H9 (cell line): Measurements from ENCODE around the gene SFMBT2. TPM values are rescaled to one million over a fixed set of nuclear protein-coding genes. Genes with fewer than 3 reads are reported as not detected.

Experiments
- DNase-seq: peaks from one replicate; pipeline ENCODE4 v3.0.0-alpha.2; 2017
- H2AFZ ChIP-seq: one replicate; pipeline ENCODE4 v1.6.1; 2013; ENCODE audit warnings: mild to moderate bottlenecking, low read length, control low read depth, moderate library complexity
- H2AK5ac ChIP-seq: 2 replicates; pipeline ENCODE4 v1.6.1; 2013; ENCODE audit warnings: low read length, control low read depth, mixed read lengths; ENCODE audit not compliant: insufficient read length
- H2BK120ac ChIP-seq: one replicate; pipeline ENCODE4 v1.6.1; 2013; ENCODE audit warnings: low read depth, mild to moderate bottlenecking, low read length, control low read depth, inconsistent platforms; ENCODE audit not compliant: poor library complexity, severe bottlenecking
- H2BK12ac ChIP-seq: 2 replicates; pipeline ENCODE4 v1.6.1; 2013; ENCODE audit warnings: low read length, control low read depth, mixed read lengths, low read depth; ENCODE audit not compliant: insufficient read length
- H2BK15ac ChIP-seq: 2 replicates; pipeline ENCODE4 v1.6.1; 2013; ENCODE audit warnings: low read depth, low read length, control low read depth
- H2BK20ac ChIP-seq: one replicate; pipeline ENCODE4 v1.6.1; 2013; ENCODE audit warnings: low read depth, mild to moderate bottlenecking, low read length, control low read depth, inconsistent platforms; ENCODE audit not compliant: poor library complexity, severe bottlenecking
- H2BK5ac ChIP-seq: 2 replicates; pipeline ENCODE4 v1.6.1; 2013; ENCODE audit warnings: low read length, control low read depth, mixed read lengths; ENCODE audit not compliant: insufficient read length
- H3K14ac ChIP-seq: 2 replicates; pipeline ENCODE4 v1.6.1; 2013; ENCODE audit warnings: low read length, control low read depth; ENCODE audit not compliant: insufficient read depth
- H3K18ac ChIP-seq: 2 replicates; pipeline ENCODE4 v1.6.1; 2013; ENCODE audit warnings: low read depth, mild to moderate bottlenecking, mixed read lengths, low read length, control low read depth; ENCODE audit not compliant: insufficient read length
- H3K23ac ChIP-seq: 2 replicates; pipeline ENCODE4 v1.6.1; 2013; ENCODE audit warnings: low read length, control low read depth, mixed read lengths, low read depth; ENCODE audit not compliant: insufficient read length
- H3K23me2 ChIP-seq: 2 replicates; pipeline ENCODE4 v1.6.1; 2013; ENCODE audit warnings: low read depth, mild to moderate bottlenecking, mixed read lengths, low read length, control low read depth; ENCODE audit not compliant: insufficient read length, poor library complexity, severe bottlenecking
- H3K27ac ChIP-seq: 2 replicates; pipeline ENCODE4 v1.5.1; 2013; ENCODE audit warnings: low read length, control low read depth, mixed read lengths, low read depth; ENCODE audit not compliant: insufficient read length
- H3K27me3 ChIP-seq: 2 replicates; pipeline ENCODE4 v1.6.1; 2013; ENCODE audit warnings: low read length, control low read depth, inconsistent platforms; ENCODE audit not compliant: insufficient read depth
- H3K4ac ChIP-seq: 2 replicates; pipeline ENCODE4 v1.6.1; 2013; ENCODE audit warnings: low read depth, mild to moderate bottlenecking, control low read depth, inconsistent platforms, low read length, moderate library complexity
- H3K4me1 ChIP-seq: 2 replicates; pipeline ENCODE4 v1.6.1; 2013; ENCODE audit warnings: low read length, control low read depth, inconsistent platforms; ENCODE audit not compliant: insufficient read depth
- H3K4me2 ChIP-seq: 2 replicates; pipeline ENCODE4 v1.6.1; 2013; ENCODE audit warnings: low read length, control low read depth, mixed read lengths; ENCODE audit not compliant: insufficient read length, insufficient read depth
- H3K56ac ChIP-seq: 2 replicates; pipeline ENCODE4 v1.6.1; 2013; ENCODE audit warnings: low read depth, mild to moderate bottlenecking, mixed read lengths, low read length, control low read depth; ENCODE audit not compliant: insufficient read length
- H3K79me1 ChIP-seq: 2 replicates; pipeline ENCODE4 v1.6.1; 2013; ENCODE audit warnings: low read depth, mild to moderate bottlenecking, moderate library complexity, low read length, control low read depth, inconsistent platforms; ENCODE audit not compliant: insufficient read depth, poor library complexity, severe bottlenecking
- H3K79me2 ChIP-seq: 2 replicates; pipeline ENCODE4 v1.6.1; 2013; ENCODE audit warnings: low read length, control low read depth, inconsistent platforms; ENCODE audit not compliant: insufficient read depth
- H3K9ac ChIP-seq: 2 replicates; pipeline ENCODE4 v1.6.1; 2013; ENCODE audit warnings: low read length, control low read depth, mixed read lengths; ENCODE audit not compliant: insufficient read length; ENCODE audit errors: extremely low read depth
- H3K9me3 ChIP-seq: one replicate; pipeline ENCODE4 v1.6.1; 2013; ENCODE audit warnings: low read depth, low read length, inconsistent platforms; ENCODE audit not compliant: control insufficient read depth
- H3T11ph ChIP-seq: one replicate; pipeline ENCODE4 v1.6.1; 2013; ENCODE audit warnings: mild to moderate bottlenecking, low read length, control low read depth, inconsistent platforms
- H4K20me1 ChIP-seq: one replicate; pipeline ENCODE4 v1.6.1; 2013; ENCODE audit not compliant: control insufficient read depth, insufficient read length, insufficient read depth
- H4K5ac ChIP-seq: 2 replicates; pipeline ENCODE4 v1.6.1; 2013; ENCODE audit warnings: low read depth, mild to moderate bottlenecking, mixed read lengths, low read length, control low read depth; ENCODE audit not compliant: insufficient read length
- H4K8ac ChIP-seq: replicated peaks from 2 replicates; pipeline ENCODE4 v1.6.1; 2013; ENCODE audit warnings: low read length, control low read depth, mixed read lengths, low read depth; ENCODE audit not compliant: insufficient read length
- H4K91ac ChIP-seq: 2 replicates; pipeline ENCODE4 v1.6.1; 2013; ENCODE audit warnings: low read depth, mild to moderate bottlenecking, moderate library complexity, mixed read lengths, low read length, control low read depth; ENCODE audit not compliant: insufficient read length
- H3K27ac Mint-ChIP-seq, 3 experiments: 2 replicates in 2 of 3; 3 replicates in 1 of 3; pipeline ENCODE4 v1.8.0; 2020 to 2021; ENCODE audit warnings: mixed read lengths in 3 of 3, mild to moderate bottlenecking in 1 of 3, moderate library complexity in 1 of 3
- H3K27me3 Mint-ChIP-seq: 2 replicates; pipeline ENCODE4 v1.8.0; 2021; ENCODE audit warnings: low read depth, mild to moderate bottlenecking, moderate library complexity, mixed read lengths
- H3K36me3 Mint-ChIP-seq, 3 experiments: 2 replicates in 2 of 3; 3 replicates in 1 of 3; pipeline ENCODE4 v1.8.0; 2020 to 2021; ENCODE audit warnings: low read depth in 3 of 3, mixed read lengths in 3 of 3; ENCODE audit not compliant: insufficient read depth in 1 of 3
- H3K4me1 Mint-ChIP-seq, 2 experiments: 2 replicates each; pipeline ENCODE4 v1.8.0; 2020; ENCODE audit warnings: mixed read lengths in 2 of 2
- H3K4me3 Mint-ChIP-seq, 2 experiments: 2 replicates in 1 of 2; 3 replicates in 1 of 2; pipeline ENCODE4 v1.8.0; 2020 to 2021; ENCODE audit warnings: mild to moderate bottlenecking in 2 of 2, mixed read lengths in 2 of 2, moderate library complexity in 1 of 2
- H3K9me3 Mint-ChIP-seq, 2 experiments: 2 replicates in 1 of 2; 3 replicates in 1 of 2; pipeline ENCODE4 v1.8.0; 2020; ENCODE audit warnings: mild to moderate bottlenecking in 2 of 2, mixed read lengths in 2 of 2, moderate library complexity in 1 of 2
- CTCF ChIP-seq: fragments of 200-600 bp; sonication (generic); conservative IDR thresholded peaks from 3 replicates; pipeline ENCODE4 v1.8.0; 2021; ENCODE audit warnings: antibody characterized with exemption, mild to moderate bottlenecking
- WGBS: extraction: QIAGEN DNeasy Blood & Tissue Kit; methylation state at CpG from one replicate; pipeline ENCODE4 v1.1.7; 2013; ENCODE audit warnings: missing lambda C conversion rate, low lambda C conversion rate, mixed read lengths; ENCODE audit not compliant: insufficient read length; ENCODE audit errors: extremely low coverage; 5-methylcytosine and 5-hydroxymethylcytosine counted together
- total RNA-seq: library from RNA; stranded (reverse); gene quantifications from 2 replicates; pipeline ENCODE4 v1.2.1, GENCODE V29; 2021

Gene SFMBT2
- total RNA-seq, 1 experiment from 2014 or later, result 5.3 TPM

- Histone ChIP-seq H2AK5ac (no peak overlapping the region), H4K91ac (no peak overlapping the region), H3K27me3 (no peaks in the 10 kb centered on the region), H4K20me1 (no peaks in the 10 kb centered on the region), H3K79me2 (no peaks in the 10 kb centered on the region), H2BK12ac (no peak overlapping the region), H3K4me2 (no peak overlapping the region), H3T11ph (no peak overlapping the region), H2AFZ (no peak overlapping the region), H3K4ac (no peak overlapping the region), H4K5ac (no peak overlapping the region), H2BK5ac (no peak overlapping the region), H3K23me2 (no peaks in the 10 kb centered on the region), H4K8ac (no peak overlapping the region), H3K14ac (no peak overlapping the region), H3K9me3 (no peaks in the 10 kb centered on the region), H2BK120ac (no peak overlapping the region), H3K56ac (no peak overlapping the region), H2BK20ac (no peak overlapping the region), H3K79me1 (peaks cover 3% of the 10 kb centered on the region), H3K4me1 (no peaks in the 10 kb centered on the region), H2BK15ac (no peak overlapping the region), H3K23ac (no peak overlapping the region), H3K27ac (no peak overlapping the region), H3K9ac (no peak overlapping the region), H3K18ac (no peak overlapping the region)
- Mint-ChIP-seq H3K36me3 (no peaks in the 10 kb centered on the region; a peak in 1 of 7 replicates), H3K4me3 (no peak overlapping the region), H3K4me1 (peaks cover 0 to 14% of the 10 kb centered on the region in 2 experiments; a peak in 1 of 4 replicates), H3K27me3 (peaks cover 3% of the 10 kb centered on the region), H3K27ac (peak overlapping the region in 1 of 3 experiments; percentile 46; a peak in 1 of 7 replicates), H3K9me3 (no peaks in the 10 kb centered on the region)
- WGBS, result no CpG with 5 or more reads among the region's 3 CpGs
- no peak for TF ChIP-seq CTCF
- no peak for DNase-seq
These were observed 11.3 kb downstream of the SFMBT2 start for GRCh38 chr10:7399533-7399932.
